Measurements from ENCODE around the gene PRRG1. TPM values are rescaled to one million over a fixed set of nuclear protein-coding genes. Genes with fewer than 3 reads are reported as not detected.

The PRRG1 gene
- total and polyA plus RNA-seq, 2 of the 13 experiments (the other 11 are each of a cell fraction or from before 2014, with no cell fraction given): 5.0 to 11.0 TPM

DNA sequence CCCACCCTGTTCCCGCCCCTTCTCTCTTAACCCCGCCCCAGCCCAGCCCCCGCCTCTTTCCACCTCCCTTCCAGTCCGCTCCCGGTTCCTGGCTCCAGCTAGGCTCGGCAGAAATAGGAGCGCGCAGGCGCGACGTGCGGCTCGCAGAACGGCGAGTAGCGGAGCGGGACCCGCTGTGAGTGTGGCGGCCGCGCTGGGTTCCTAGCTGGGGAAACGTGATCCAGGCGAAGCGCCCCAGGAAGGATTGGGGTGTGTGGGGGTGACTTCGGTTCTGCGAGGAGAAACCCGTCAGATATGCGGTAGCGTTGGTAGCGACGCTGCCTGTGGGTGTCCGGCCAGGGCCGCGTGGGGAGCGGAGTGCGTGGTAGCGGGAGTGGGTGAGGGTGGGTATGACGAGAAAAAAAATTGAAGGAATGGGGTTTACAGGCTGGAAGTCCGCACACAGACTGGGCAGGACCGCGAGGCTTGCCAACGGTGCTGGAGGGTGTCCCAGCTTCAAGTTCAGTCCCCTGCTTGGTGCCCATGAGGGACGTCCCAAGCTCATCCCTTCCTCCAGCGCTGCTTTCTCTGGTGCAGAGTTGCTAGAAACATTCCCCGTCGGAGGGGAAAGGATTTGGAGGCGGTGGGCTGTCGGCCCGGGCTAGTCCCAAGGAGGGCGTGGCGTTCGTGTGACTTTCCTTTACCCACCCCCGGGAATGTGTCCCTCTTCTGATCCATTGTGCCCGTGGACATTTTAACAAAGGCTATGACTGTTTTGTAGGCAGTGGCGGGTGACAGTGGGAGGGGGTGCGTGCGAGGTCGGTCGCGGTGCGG is at the start of gene PRRG1 (continued):
- TF ChIP-seq, protein P1, sequence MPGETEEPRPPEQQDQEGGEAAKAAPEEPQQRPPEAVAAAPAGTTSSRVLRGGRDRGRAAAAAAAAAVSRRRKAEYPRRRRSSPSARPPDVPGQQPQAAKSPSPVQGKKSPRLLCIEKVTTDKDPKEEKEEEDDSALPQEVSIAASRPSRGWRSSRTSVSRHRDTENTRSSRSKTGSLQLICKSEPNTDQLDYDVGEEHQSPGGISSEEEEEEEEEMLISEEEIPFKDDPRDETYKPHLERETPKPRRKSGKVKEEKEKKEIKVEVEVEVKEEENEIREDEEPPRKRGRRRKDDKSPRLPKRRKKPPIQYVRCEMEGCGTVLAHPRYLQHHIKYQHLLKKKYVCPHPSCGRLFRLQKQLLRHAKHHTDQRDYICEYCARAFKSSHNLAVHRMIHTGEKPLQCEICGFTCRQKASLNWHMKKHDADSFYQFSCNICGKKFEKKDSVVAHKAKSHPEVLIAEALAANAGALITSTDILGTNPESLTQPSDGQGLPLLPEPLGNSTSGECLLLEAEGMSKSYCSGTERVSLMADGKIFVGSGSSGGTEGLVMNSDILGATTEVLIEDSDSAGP (CRISPR knock-in tag; IDR thresholded peaks at IDR 0.05; ENCODE audit: borderline replicate concordance): 0 out of 2 replicates have a peak, but pooled peaks have one; percentile 36
- TF ChIP-seq ZNF10 (CRISPR knock-in tag; IDR thresholded peaks at IDR 0.05; ENCODE audit: borderline replicate concordance, low read depth): no peak
- TF ChIP-seq PHF21A (CRISPR knock-in tag; IDR thresholded peaks at IDR 0.05): peak; percentile 28; the same call in 1 of the 2 replicates
- TF ChIP-seq, protein P2, sequence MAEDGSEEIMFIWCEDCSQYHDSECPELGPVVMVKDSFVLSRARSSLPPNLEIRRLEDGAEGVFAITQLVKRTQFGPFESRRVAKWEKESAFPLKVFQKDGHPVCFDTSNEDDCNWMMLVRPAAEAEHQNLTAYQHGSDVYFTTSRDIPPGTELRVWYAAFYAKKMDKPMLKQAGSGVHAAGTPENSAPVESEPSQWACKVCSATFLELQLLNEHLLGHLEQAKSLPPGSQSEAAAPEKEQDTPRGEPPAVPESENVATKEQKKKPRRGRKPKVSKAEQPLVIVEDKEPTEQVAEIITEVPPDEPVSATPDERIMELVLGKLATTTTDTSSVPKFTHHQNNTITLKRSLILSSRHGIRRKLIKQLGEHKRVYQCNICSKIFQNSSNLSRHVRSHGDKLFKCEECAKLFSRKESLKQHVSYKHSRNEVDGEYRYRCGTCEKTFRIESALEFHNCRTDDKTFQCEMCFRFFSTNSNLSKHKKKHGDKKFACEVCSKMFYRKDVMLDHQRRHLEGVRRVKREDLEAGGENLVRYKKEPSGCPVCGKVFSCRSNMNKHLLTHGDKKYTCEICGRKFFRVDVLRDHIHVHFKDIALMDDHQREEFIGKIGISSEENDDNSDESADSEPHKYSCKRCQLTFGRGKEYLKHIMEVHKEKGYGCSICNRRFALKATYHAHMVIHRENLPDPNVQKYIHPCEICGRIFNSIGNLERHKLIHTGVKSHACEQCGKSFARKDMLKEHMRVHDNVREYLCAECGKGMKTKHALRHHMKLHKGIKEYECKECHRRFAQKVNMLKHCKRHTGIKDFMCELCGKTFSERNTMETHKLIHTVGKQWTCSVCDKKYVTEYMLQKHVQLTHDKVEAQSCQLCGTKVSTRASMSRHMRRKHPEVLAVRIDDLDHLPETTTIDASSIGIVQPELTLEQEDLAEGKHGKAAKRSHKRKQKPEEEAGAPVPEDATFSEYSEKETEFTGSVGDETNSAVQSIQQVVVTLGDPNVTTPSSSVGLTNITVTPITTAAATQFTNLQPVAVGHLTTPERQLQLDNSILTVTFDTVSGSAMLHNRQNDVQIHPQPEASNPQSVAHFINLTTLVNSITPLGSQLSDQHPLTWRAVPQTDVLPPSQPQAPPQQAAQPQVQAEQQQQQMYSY (CRISPR knock-in tag; IDR thresholded peaks at IDR 0.05): peak; percentile 91
- TF ChIP-seq, protein P3, sequence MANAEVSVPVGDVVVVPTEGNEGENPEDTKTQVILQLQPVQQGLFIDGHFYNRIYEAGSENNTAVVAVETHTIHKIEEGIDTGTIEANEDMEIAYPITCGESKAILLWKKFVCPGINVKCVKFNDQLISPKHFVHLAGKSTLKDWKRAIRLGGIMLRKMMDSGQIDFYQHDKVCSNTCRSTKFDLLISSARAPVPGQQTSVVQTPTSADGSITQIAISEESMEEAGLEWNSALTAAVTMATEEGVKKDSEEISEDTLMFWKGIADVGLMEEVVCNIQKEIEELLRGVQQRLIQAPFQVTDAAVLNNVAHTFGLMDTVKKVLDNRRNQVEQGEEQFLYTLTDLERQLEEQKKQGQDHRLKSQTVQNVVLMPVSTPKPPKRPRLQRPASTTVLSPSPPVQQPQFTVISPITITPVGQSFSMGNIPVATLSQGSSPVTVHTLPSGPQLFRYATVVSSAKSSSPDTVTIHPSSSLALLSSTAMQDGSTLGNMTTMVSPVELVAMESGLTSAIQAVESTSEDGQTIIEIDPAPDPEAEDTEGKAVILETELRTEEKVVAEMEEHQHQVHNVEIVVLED (CRISPR knock-in tag; IDR thresholded peaks at IDR 0.05; ENCODE audit: borderline replicate concordance): peak; percentile 25; the same call in 1 of the 2 replicates
- TF ChIP-seq RAD21 (CRISPR knock-in tag; IDR thresholded peaks at IDR 0.05): no peak
- TF ChIP-seq RBFOX2 (IDR thresholded peaks at IDR 0.05; ENCODE audit: low read depth, low read length): peak; percentile 72
- peak; percentile 35; the same call in 1 of the 2 replicates for TF ChIP-seq ZFX (CRISPR knock-in tag; IDR thresholded peaks at IDR 0.05; ENCODE audit: low read depth)
- TF ChIP-seq ZNF331 (CRISPR knock-in tag; IDR thresholded peaks at IDR 0.05): peak; percentile 14; the same call in 1 of the 2 replicates
- TF ChIP-seq, protein P4, sequence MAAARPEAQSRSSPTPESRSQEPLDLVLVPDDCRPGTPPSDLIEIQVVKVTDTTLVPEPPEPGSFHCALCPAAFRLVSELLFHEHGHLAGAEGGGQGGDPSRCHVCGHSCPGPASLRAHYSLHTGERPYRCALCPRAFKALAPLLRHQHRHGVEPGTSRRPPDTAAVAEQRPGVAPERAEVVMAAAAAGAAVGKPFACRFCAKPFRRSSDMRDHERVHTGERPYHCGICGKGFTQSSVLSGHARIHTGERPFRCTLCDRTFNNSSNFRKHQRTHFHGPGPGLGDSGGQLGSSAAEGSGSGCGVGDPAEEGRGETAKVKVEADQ (CRISPR knock-in tag; IDR thresholded peaks at IDR 0.05; ENCODE audit: borderline replicate concordance): no peak
- peak; percentile 21; the same call in 1 of the 2 replicates for TF ChIP-seq ZNF7 (CRISPR knock-in tag; IDR thresholded peaks at IDR 0.05)
- TF ChIP-seq SALL1 (CRISPR knock-in tag; IDR thresholded peaks at IDR 0.05): peak; percentile 40
- TF ChIP-seq, protein P5, sequence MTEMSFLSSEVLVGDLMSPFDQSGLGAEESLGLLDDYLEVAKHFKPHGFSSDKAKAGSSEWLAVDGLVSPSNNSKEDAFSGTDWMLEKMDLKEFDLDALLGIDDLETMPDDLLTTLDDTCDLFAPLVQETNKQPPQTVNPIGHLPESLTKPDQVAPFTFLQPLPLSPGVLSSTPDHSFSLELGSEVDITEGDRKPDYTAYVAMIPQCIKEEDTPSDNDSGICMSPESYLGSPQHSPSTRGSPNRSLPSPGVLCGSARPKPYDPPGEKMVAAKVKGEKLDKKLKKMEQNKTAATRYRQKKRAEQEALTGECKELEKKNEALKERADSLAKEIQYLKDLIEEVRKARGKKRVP (CRISPR knock-in tag; IDR thresholded peaks at IDR 0.05): 0 out of 4 replicates have a peak, but pooled peaks of 1 of the 2 experiments have one; percentile 17
- TF ChIP-seq HNRNPLL (IDR thresholded peaks at IDR 0.05; ENCODE audit: low read depth, low read length, poor library complexity, severe bottlenecking): peak; percentile 76
- no peak for TF ChIP-seq ZNF101 (CRISPR knock-in tag; IDR thresholded peaks at IDR 0.05; ENCODE audit: borderline replicate concordance, low read depth)
- 0 out of 2 replicates have a peak, but pooled peaks have one; percentile 32 for TF ChIP-seq ZSCAN21 (CRISPR knock-in tag; IDR thresholded peaks at IDR 0.05; ENCODE audit: borderline replicate concordance)
- no peak for TF ChIP-seq NONO (IDR thresholded peaks at IDR 0.05)
- TF ChIP-seq NONO (CRISPR knock-in tag; conservative IDR thresholded peaks at IDR 0.05): peak; percentile 35; the same call in 1 of the 2 replicates
- no peak for TF ChIP-seq ATF7-NPFF (CRISPR knock-in tag; IDR thresholded peaks at IDR 0.05; ENCODE audit: low read depth)

All from HepG2 (cell line).